Vagina (tissue), 2 donors: ENCODE measurements around the gene SLC43A1.

Experiments
- POLR2A ChIP-seq, 2 donors: fragments of 450-650 bp; IDR thresholded peaks; one replicate each; pipeline ENCODE4 v1.6.1; 2017; ENCODE audit warnings: antibody characterized with exemption in 2 of 2, mild to moderate bottlenecking in 2 of 2, moderate library complexity in 2 of 2
- POLR2AphosphoS5 ChIP-seq, 2 donors: sonication (generic); formaldehyde crosslinking; IDR thresholded peaks; one replicate each; pipeline ENCODE4 v1.9.0; 2017; ENCODE audit warnings: antibody characterized with exemption in 2 of 2, mild to moderate bottlenecking in 2 of 2, low read depth in 1 of 2; ENCODE audit not compliant: insufficient read depth in 1 of 2
- TF ChIP-seq, protein P1 (sequence below), 3 experiments: fragments of 450-650 bp in 2 of 3; fragments of 200-600 bp in 1 of 3; sonication (generic) in 1 of 3; IDR thresholded peaks; one replicate each; pipeline ENCODE4 v1.5.1; 2017 to 2019; ENCODE audit warnings: antibody characterized with exemption in 3 of 3, mild to moderate bottlenecking in 2 of 3, moderate library complexity in 2 of 3

GRCh38 chr11:57469268-57469667 lies 46.2 kb downstream of the SLC43A1 start:
- TF ChIP-seq, protein P1, sequence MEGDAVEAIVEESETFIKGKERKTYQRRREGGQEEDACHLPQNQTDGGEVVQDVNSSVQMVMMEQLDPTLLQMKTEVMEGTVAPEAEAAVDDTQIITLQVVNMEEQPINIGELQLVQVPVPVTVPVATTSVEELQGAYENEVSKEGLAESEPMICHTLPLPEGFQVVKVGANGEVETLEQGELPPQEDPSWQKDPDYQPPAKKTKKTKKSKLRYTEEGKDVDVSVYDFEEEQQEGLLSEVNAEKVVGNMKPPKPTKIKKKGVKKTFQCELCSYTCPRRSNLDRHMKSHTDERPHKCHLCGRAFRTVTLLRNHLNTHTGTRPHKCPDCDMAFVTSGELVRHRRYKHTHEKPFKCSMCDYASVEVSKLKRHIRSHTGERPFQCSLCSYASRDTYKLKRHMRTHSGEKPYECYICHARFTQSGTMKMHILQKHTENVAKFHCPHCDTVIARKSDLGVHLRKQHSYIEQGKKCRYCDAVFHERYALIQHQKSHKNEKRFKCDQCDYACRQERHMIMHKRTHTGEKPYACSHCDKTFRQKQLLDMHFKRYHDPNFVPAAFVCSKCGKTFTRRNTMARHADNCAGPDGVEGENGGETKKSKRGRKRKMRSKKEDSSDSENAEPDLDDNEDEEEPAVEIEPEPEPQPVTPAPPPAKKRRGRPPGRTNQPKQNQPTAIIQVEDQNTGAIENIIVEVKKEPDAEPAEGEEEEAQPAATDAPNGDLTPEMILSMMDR (IDR thresholded peaks at IDR 0.05), result no peak
- TF ChIP-seq POLR2AphosphoS5 (IDR thresholded peaks at IDR 0.05; ENCODE audit: insufficient read depth in 1 of 2, low read depth in 1 of 2) (no peak), POLR2A (IDR thresholded peaks at IDR 0.05) (no peak)
